Ishikawa (cell line): ENCODE data around the gene CHRDL1.

ENCODE experiments used
- CEBPB ChIP-seq: IDR thresholded peaks from 2 replicates; pipeline ENCODE4 v1.6.1; 2012
- CREB1 ChIP-seq: IDR thresholded peaks from 2 replicates; pipeline ENCODE4 v1.6.1; 2012; ENCODE audit warnings: low read depth
- EGR1 ChIP-seq: IDR thresholded peaks from 2 replicates; pipeline ENCODE4 v1.6.1; 2012
- EP300 ChIP-seq: IDR thresholded peaks from 2 replicates; pipeline ENCODE4 v1.6.1; 2012; ENCODE audit warnings: borderline replicate concordance
- FOXM1 ChIP-seq: IDR thresholded peaks from 2 replicates; pipeline ENCODE4 v1.6.1; 2012; ENCODE audit warnings: low read depth, borderline replicate concordance
- RAD21 ChIP-seq: IDR thresholded peaks from 2 replicates; pipeline ENCODE4 v1.6.1; 2012; ENCODE audit warnings: low read depth
- REST ChIP-seq: IDR thresholded peaks from 2 replicates; pipeline ENCODE4 v1.6.1; 2012; ENCODE audit warnings: low read depth, mild to moderate bottlenecking

GRCh38 chrX:110723844-110724243 is 71.8 kb downstream of the CHRDL1 start:
- TF ChIP-seq RAD21 = no peak
- no peak for TF ChIP-seq EP300
- TF ChIP-seq EGR1 = no peak
- TF ChIP-seq REST = no peak
- TF ChIP-seq CEBPB = no peak
- TF ChIP-seq FOXM1 = no peak
- no peak for TF ChIP-seq CREB1
